ENCODE results near the gene PXK. TPM values are rescaled to one million over a fixed set of nuclear protein-coding genes. Genes with fewer than 3 reads are reported as not detected.
A peak's percentile ranks its signal among the peaks of the same experiment; 100 is the strongest.

PXK gene
- total and polyA plus RNA-seq, 10 of the 15 experiments (the other 5 are each of a cell fraction or from before 2014, with no cell fraction given), result 8.4 to 38.0 (median 27.6) TPM

GRCh38 chr3:58422756-58423325 is 90.1 kb downstream of the PXK start:
- H3K4me1 ChIP-seq (ENCODE audit: control insufficient read depth, insufficient read depth, low read length), result peaks cover 24% of the 10 kb centered on the region
- H2AFZ ChIP-seq (ENCODE audit: control insufficient read depth, low read depth, low read length), result no peak overlapping the region
- H3K27me3 ChIP-seq (replicated peaks in 1 of 2; ENCODE audit: control insufficient read depth in 2 of 2, insufficient read depth in 2 of 2, low read length in 1 of 2), result no peaks in the 10 kb centered on the region
- in situ Hi-C loops (cut with MboI), result no loop called here
- DNase-seq (ENCODE audit: low read depth, low spot score) (no peak), ATAC-seq (no peak), FAIRE-seq (no peak)
- TF ChIP-seq MYC (IDR thresholded peaks at IDR 0.05; ENCODE audit: insufficient read depth, insufficient read length, insufficient replicate concordance, low read length, severe bottlenecking) (no peak), ASH2L (IDR thresholded peaks at IDR 0.05; ENCODE audit: borderline replicate concordance, low read depth) (no peak), E2F8 (IDR thresholded peaks at IDR 0.05; ENCODE audit: low read depth, partially characterized antibody) (no peak), KDM1A (IDR thresholded peaks at IDR 0.05; ENCODE audit: borderline replicate concordance) (no peak), CREB1 (IDR thresholded peaks at IDR 0.05; ENCODE audit: low read depth) (no peak), RBBP5 (conservative IDR thresholded peaks at IDR 0.05) (no peak), MEF2A (IDR thresholded peaks at IDR 0.05; ENCODE audit: insufficient read depth, low read depth, low read length) (no peak), POU2F2 (IDR thresholded peaks at IDR 0.05; ENCODE audit: borderline replicate concordance, low read depth, low read length) (no peak), RAD21 (IDR thresholded peaks at IDR 0.05; ENCODE audit: insufficient read depth, low read depth, low read length) (peak; percentile 34; the same call in 1 of the 2 replicates), SMAD5 (IDR thresholded peaks at IDR 0.05; ENCODE audit: low read depth) (no peak), CHD1 (IDR thresholded peaks at IDR 0.05; ENCODE audit: low read depth, low read length) (no peak), CTCF (IDR thresholded peaks at IDR 0.05 in 2 of 3, conservative IDR thresholded peaks at IDR 0.05 in 1 of 3; ENCODE audit: control insufficient read depth in 2 of 3, extremely low read depth in 1 of 3, insufficient read depth in 1 of 3, low read depth in 3 of 3, low read length in 3 of 3) (peak in 1 of 3 experiments; percentile 26; a peak in 2 of 6 replicates), CHD2 (IDR thresholded peaks at IDR 0.05; ENCODE audit: borderline replicate concordance, low read depth, low read length) (no peak), EZH2 (IDR thresholded peaks at IDR 0.05; ENCODE audit: borderline replicate concordance, control insufficient read depth, low read depth, low read length) (no peak)
- ChIA-PET RAD21 (ENCODE audit: unreplicated experiment) (no interaction called here), SMC1A (ENCODE audit: uncharacterized antibody, unreplicated experiment) (interaction anchor here (1.2 to 2.4 kb wide), 3 partner anchors 7 to 116 kb away, joined by 3 to 8 read pairs (median 4); partner anchors contain the start of genes HTD2 and RPP14), CTCF (interaction anchor here (1.4 kb wide), 1 partner anchor 111 kb away, joined by 3 read pairs; no protein-coding TSS in a partner anchor), POLR2A (no interaction called here)
- no peak overlapping the region for H3K4me3 ChIP-seq
- H3K27ac ChIP-seq (ENCODE audit: control insufficient read depth, insufficient read depth), result no peak overlapping the region
- no peaks in the 10 kb centered on the region for H3K9me3 ChIP-seq (replicated peaks; ENCODE audit: control insufficient read depth, insufficient read depth, low read length)
- H3K4me2 ChIP-seq (ENCODE audit: control insufficient read depth, insufficient read depth), result no peak overlapping the region
- intact Hi-C loops (cut with micrococcal nuclease; ENCODE audit: unreplicated experiment), result no loop called here
- H3K36me3 ChIP-seq (ENCODE audit: control insufficient read depth in 2 of 2, insufficient read depth in 2 of 2, low read length in 1 of 2), result peaks cover 4 to 21% of the 10 kb centered on the region in 2 experiments; a peak in 3 of 4 replicates
- no peak overlapping the region for H3K9ac ChIP-seq (ENCODE audit: control insufficient read depth, insufficient read depth, low read length)
- H4K20me1 ChIP-seq (ENCODE audit: control insufficient read depth, insufficient read depth), result no peaks in the 10 kb centered on the region
- BruUV-seq (replicated peaks), result no TSS peak
- H3K79me2 ChIP-seq (ENCODE audit: control insufficient read depth, insufficient read depth, low read length), result no peaks in the 10 kb centered on the region
- 92% methylated on average over 8 of the region's 8 CpGs for WGBS (ENCODE audit: insufficient coverage, insufficient replicate concordance, low lambda C conversion rate, missing lambda C conversion rate)
